GM19438 (cell line): Measurements from ENCODE around the gene MRPS33.

Experiments
- ATAC-seq: cut with Tn5 transposase; IDR thresholded peaks from one replicate; pipeline ENCODE4 v1.9.1; 2021; ENCODE audit warnings: low read depth; ENCODE audit not compliant: unreplicated experiment

MRPS33 gene

DNA sequence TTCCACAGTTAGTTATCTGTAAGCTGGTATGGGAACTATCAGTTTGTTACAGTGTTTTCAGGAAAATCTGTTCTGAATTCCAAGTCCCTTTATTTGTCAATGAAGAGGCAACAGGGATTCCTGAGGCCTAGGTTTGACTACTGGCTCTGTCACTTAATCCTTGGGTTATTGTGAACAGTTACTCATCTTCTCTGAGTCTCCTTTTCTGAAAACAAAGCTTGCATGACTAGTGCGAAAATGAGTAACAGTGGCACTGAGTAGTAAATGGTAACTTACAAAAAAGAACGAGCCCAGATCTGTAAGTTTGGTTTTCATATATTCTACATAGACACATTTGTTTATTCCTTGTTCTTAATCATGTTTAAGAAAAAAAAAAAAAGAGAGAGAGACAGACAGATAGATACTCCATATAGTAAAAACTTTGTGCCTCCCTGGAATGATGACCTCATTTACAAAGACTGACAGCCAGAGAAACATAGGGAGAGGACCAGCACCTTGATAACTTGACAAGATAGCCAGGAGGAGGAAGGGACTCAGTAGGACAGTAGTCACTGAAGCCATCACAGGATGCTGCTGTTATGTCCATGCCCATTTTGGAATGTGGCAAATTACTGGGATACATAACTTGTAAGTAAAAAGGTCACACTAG lies 1.9 kb downstream of the MRPS33 start:
- ATAC-seq, result no peak

DNA sequence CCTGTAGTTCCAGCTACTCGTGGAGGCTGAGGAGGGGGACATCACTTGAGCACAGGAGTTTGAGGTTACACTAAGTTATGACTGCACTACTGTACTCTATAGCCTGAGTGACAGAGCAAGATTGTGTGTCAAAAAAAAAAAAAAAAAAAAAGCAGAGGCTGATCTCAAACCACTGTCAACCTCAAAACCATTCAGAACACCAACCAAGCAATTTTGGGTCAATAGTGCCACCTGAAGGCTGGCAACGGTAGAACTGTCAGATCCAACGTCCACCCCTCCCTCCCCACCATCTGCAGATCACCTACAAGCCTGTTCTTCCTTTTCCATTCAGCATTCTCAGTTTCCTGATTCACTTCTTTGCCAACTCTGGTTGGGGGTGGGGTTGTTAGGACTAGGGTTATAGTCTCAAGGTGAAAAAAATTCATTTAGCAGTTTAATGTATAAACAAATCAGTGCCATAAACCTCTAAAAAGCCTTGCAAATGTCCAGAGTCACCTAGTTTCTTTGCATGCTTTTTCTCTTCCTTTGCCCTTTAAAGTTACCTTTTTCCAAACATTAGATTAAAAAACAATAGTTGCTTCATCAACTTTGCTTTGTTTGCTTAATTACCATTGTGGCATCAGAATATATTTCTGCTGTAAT lies 2.6 kb downstream of the MRPS33 start:
- ATAC-seq, result no peak

DNA sequence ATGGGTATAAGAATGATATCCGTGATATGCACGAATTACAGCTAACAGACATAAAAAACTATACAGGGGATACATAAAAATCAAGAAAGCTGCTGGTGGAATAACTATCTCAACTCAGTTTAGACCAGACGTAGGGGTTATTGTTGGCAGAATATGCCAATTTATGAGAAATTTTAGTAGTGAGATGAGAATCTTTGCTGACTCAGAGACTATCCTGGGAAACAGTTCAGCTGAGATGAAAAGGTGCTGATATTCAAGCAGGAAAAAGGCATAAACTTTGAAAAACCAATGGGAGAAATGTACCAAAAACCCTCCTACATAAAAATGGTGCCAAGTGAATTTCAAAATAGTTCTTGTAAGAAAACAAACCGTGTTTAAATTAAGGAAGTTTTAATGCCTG lies 3.3 kb downstream of the MRPS33 start:
- ATAC-seq, result no peak

DNA sequence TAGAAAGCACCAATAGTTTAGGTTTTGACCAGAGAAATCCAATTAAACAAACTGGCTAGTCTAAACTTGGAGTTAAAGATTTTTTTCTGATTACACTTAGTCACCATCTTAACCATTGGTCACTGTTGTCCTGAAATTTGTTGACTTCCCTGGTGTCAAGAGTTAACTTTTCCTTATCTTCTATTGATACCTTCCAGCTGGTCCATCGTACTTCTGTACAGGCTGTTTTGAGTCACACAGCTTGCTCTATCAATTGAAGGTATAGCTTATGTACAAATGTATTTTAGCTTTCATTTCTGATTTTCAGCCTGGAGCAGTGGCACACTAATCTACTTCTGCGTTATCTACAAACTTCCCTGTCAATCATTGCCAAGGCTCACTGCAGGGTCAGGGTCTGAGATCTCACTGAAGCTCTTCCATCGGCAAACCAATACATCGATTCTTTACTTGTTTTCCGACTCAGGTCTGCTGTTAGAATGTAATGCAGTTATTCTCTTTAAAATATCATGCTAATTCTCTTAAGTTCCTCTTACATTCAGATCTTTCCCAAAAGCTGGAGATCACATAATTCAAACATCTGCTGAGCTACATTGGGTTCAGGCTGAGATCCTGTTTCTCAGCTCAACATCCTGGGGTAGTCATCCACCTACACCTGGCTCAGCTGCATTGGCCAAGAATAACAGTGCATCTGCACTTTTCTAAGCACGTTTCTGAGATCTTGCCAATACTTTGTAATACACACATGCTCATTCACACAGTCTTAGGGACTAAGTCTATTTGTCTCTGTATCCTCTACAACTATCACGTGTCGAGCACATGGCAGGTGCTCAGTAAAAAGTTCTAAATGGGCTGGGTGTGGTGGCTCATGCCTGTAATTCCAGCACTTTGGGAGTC lies 11.3 kb downstream of the MRPS33 start:
- no peak for ATAC-seq

DNA sequence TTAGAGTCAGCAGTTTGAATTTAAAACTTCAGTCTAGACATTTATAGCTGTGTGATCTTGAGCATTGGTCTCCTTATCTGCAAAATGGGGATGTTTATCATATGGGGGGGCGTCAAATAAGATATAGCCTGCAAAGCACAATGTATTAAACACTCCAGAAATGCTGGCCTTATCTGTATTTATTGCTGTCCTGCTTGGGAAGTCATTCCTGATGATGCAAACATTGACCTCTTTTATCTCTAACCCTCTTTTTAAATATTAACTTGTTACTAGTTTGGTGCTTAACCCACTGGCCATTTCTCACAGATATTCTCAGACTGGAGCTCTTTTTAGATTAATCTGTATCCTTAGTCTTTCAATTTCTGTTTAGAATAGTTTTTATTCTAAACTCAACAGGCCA lies 13.2 kb downstream of the MRPS33 start:
- no peak for ATAC-seq

DNA sequence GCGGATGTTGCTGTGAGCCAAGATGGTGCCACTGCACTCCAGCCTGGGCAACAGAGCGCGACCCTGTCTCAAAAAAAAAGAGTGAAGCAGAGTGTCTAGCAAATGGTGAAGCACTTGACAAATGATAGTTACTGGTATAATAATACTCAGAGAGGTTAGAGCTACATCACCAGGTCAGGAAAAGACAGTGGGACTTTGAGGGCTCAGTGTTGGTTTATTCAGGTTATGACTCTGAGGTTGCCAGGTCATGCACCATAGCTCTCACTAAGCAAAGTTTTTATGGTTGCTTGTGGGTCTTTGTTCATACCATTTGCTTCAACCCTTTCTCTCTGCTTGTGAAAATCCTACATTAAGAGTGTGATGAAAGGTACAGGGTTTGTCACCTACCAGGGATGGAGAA lies 13.6 kb downstream of the MRPS33 start:
- no peak for ATAC-seq

DNA sequence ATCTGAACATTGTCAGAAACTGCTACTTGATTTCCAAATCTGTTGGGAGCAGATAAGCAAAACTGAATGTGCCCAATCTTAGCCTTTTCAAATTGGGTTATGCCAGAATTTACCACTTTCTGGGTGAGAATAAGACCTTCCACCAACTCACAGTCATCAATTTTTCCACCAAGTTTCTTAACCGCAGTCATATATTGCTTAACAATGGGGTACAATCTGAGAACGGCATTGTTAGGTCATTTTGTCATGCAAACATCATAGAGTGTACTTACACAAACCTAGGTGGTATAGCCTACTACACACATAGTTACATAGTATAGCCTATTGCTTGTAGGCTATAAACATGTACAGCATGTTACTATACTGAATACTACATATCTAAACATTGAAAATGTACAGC lies 16.0 kb downstream of the MRPS33 start:
- ATAC-seq, result no peak

DNA sequence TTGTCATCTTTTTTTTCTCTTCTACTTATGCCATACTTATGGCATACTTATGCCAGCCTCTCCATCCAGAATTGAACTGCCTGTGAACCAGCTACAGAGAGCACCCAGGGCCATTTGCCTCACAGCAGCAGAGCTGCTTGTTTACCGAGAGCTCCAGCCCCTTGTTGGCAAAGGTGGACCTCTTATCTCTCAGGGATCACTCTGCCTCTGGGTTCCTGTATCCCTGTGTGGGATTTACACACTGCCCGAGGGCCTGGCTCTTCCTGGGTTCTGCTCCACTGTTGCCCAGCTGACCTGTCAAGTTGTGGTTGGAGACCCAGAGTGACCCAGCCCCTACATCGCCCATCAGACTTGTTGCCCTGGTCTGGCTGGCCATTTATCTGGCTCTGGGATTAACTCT lies 22.3 kb downstream of the MRPS33 start:
- no peak for ATAC-seq

DNA sequence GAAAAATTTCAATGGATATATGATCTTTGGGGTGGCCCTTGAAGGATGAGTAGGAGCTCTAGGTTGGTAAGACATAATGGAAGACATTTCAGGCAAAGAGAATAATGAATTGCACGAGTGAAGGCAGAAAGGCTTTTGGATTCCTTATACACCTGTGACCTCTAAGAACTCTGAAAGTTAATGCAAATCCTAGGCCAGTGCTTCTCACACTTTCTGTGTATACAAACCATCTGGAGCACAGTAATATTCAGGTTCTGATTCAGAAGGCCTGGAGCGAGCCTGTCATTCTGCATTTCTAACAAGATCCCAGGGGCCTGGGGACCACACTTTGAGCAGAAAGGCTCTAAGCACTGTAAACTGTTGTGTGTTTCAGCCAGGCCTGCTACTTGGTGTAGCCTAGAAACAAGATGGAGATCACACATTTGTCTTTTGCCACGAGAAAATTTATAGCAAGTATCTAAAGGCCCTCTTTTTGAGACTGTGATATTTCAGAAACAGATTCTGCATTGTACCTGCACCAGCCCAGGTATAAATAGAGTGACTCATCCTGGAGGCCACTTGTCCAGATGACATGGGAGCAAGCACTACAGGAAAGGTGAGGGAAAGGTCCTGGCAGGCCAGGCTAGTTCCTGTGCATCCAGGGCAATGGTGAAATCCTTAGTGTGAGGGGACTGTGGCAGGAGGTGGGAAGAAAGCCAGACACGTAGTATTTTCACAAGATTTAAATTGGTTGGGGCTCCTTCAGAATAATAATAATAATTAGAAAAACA lies 24.4 kb downstream of the MRPS33 start:
- no peak for ATAC-seq

DNA sequence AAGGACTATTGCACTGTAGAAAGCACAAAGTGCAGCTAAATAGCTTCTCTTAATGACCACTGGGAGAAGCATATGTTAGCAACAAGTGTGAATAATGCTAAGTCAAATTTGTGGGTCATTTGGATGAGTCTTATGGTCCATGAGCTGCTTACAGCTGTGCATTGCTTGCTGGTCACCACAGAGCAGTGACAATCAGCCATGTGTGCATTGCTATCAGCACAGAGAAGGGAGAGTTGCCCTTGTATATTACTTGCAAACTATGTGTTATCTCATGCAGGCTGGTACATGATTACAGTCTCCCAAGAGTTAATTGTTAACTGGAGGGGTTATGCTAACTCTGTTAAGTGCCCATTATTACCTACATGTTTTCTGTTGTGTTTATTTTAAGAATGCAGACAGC lies 25.7 kb downstream of the MRPS33 start:
- ATAC-seq, result no peak

DNA sequence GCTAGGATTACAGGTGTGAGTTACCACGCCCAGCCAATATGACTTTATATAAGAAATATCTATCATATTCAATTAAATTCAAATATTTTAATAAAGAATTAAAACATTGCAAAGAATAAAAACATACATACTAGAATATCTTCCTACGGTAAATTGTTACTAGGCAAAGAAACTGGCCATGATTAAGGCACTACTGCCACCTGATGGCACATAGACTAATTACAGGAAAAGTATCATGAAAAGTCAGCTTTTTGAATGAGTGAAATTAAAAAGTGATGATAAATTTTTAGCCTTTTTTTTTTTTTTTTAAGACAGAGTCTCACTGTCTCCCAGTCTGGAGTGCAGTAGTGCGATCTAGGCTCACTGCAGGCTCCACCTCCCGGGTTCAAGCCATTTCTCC lies 30.9 kb downstream of the MRPS33 start:
- ATAC-seq, result no peak

DNA sequence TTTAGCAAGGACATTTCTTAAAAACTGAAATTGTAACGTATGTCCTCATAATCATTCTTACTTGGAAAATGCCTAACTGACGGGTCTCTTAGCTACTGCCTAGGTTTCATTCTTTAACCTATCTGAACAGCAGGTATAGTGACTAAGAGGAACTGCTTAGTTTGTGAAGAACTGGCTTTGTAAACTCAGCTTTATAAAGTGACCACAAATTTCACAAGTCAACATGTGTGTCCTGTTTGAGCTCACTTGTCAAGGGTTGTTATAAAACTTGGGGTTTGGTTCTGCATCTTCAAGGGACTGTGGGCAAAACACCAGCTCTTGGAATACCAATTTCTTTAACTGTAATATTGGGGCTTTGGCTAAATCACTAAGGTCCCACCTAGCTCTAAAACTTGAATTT lies 32.2 kb downstream of the MRPS33 start:
- ATAC-seq, result no peak

DNA sequence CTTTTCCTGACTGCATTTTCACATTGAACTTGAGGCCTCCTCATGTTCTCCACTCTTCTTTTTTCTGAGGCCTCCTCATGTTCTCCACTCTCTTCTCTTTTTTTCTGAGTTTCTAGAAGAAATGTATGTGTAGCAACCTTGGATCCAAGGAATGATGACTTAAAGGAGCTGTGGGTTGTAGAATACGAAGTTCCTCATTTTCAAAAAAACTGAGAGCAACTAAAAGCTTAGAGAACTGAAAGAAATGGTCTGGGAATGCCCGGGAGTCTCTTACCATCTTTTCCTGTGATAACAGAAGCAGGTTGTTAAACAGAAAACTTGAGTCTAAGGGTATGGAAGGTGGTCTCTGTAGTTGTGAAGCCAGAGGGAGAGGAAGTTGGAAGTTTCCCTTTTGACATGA lies 32.8 kb downstream of the MRPS33 start:
- ATAC-seq, result no peak

DNA sequence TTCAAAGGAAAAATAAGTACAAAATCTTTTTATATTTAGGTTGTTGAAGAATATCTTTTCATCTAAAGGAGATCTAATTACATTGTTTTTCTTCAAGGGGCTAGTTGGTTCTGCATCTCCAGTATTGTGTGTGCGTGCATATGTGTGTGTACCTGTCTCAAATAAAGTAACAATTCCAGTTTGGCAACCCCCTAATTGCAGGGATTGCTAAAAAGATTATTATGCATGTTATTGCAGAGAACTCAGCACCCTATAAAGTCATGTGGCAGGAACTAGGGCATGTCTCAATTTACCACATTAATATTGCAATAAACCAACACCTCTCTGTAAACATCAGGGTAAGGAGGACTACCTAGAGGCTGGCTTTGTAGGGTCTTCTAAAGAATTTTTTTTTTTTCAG lies 37.0 kb downstream of the MRPS33 start:
- no peak for ATAC-seq

DNA sequence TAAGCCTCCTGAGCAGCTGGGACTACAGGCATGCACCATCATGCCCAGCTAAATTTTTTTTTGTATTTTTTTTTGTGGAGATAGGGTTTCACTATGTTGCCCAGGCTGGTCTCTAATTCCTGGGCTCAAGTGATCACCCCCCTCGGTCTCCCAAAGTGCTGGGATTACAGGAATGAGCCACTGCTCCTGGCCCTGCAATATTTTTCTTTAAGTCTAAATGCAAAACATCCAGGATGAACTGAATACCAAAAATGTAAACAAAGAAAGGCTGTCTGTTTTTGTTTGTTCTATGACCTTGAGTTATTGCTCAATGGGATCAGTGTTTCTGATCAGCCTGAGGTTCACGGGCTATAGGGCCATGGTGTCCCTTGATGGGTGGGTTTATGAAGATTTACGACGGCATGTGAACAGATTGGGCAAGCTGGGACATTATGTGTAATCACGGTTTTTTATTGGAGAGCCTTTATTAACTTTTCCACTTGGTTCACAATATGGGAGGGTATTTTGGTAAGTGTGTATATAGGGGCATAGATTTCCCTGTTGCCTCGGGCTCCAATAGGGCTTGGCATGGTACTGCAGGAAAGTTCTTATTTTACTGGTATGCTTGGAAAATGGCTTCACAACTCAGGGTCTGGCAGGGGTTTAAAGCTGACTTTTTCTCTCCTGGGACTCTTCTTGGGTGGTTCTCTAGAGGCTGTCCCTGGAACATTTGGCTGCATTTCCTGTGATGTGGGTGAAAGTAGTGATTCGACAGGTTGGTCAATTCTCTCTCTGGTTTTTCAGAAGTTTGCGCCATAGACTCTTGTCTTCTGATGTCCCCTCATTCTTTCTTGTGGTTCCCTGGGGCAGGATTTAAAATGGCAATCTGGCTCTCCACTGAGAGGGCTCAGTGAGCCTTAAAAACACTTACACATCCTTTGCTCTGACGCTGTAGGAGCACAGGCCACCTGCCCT lies 41.6 kb downstream of the MRPS33 start:
- ATAC-seq, result no peak

DNA sequence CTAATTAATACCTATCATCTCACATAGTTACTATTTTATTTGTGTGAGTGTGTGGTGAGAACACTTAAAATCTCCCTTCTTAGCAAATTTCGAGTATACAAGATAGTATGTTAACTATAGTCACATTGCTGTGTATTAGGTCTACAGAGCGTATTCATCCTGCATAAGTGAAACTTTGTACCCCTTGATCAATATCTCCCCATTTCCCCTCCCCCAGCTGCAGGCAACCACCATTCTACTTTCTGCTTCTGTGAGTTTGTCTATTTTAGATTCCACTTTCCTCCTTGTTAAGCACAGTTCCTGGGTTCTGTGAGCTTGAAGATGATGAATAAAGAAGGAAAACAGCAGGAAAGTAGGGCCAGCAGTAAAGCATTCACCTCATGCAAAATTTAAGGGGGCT lies 42.4 kb downstream of the MRPS33 start:
- ATAC-seq, result no peak

DNA sequence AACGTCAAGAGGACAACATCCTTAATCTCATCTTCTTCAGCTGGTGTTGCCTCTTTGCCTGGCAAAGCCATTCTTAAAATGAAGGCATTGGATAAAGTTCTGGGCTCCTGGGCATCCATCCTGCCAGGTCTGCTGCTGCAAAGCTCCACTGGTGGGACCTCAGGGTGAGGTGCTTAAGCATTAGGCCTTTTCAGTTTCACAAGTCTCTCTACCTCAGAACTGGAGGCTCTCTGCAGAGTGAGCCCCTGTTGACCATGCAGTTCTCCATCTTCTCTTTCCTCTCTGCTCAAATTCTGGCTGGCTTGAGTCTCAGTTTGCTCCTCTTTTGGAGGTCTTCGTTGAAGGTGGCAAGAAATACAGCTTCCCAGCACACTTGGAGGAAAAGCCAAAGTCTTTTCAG lies 47.3 kb downstream of the MRPS33 start:
- no peak for ATAC-seq

DNA sequence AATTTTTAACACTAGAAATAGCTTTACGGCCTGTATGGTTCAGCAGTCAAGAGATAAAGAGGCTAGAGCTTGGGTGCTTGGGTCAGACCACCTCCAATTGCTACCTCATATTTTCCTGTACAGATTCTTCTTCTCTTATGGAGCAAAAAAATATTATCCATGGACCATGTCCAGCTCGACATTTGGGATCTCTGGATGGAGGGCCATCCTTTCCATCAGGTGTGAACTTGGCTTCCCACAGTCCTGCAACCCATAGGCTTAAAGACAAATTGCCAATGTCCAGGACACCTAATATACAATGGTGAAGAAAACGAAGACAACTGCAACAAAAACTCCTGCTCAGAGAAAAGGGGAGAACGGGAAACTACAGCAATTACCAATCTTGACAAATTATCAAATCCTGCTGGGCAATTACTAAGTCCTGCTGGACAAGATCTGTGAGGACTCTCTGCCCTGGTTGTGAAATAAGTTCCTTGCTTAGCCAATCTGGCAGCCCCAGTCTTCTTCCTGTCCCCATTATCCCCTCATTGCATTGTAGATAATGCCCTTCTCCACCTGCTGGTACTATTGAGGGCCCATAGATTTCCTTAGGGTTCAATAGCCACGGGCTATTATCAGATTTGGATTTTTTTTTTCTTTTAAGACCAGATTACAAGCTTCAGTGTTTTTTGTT lies 48.1 kb downstream of the MRPS33 start:
- ATAC-seq, result no peak

DNA sequence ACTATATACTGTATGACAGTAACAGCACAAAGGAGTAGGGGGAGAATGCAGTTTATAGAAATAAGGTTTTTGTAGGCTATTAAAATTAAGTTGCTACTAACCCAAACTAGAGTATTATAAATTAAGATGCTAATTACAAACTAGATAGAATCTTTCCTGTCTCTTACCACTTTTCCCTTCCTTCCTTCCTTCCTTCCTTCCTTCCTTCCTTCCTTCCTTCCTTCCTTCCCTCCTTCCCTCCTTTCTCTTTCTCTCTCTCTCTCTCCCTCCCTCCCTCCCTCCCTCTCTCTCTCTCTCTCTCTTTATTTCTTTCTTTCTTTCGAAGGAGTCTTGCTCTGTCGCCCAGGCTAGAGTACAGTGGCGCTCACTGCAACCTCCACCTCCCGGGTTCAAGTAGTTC lies 53.6 kb downstream of the MRPS33 start:
- no peak for ATAC-seq
